Measurements from ENCODE around the gene NBEA.
"Not testable (repeated sequence)": the region's sequence is repeated elsewhere in the genome, so short reads cannot be mapped to it uniquely, and the experiment has no call there.

Gene NBEA

DNA sequence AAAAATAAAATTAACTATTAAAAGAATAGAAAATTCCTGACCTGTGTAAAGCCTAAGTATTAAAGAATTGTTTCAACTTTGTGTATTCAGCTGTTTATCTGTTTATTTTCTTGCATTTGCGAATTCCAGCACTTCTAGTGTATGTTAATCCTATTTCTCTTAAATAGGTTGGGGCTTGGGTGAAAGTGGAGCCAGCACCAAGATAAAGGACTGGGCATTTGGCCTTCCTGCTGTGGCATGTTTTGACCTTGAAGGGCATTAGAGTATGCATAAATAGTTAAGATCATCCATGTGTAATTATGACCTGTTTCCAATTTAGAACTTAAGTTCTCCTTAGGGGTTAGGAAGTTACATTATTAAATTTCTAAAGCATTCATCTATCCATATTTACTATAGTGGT lies 151.3 kb downstream of the NBEA start:
- DNase-seq, result no peak

DNA sequence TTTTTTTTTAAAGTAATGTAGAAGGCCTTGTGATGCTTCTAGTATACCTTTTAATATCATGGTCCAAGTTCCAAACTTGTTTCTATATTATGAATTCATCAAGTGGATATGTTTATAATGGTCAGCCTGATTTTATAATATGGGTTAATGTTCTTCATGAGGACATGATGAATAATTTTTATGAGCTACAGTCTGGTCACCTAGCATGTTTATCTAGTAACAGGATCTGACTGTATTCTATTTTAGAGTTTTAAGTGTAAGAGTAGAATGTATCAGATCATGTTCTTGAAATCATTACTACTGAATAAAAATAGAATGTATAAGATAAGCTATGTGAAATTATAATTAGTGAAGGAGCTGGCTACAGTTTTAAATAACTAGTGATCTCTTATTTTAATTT lies 164.7 kb downstream of the NBEA start:
- not testable (repeated sequence) for DNase-seq

DNA sequence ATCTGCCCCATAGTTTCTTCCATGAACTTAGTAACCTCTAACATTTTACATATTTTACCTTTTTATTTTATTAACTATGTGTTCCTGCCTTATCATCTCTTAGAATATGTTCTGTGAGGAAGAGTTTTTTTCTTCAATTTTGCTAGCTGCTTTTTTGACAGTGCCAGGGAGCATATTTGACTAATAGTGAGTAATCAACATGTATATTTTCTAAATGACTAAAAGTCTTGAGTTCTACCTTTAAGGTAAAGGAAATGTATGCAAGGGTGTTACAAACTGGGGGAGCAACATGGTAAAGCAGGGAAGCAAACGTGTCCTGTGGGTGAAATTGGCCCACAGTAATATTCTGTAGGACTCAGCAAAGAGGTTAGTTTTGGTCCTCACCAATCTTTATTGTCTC lies 165.5 kb downstream of the NBEA start:
- no peak for DNase-seq

DNA sequence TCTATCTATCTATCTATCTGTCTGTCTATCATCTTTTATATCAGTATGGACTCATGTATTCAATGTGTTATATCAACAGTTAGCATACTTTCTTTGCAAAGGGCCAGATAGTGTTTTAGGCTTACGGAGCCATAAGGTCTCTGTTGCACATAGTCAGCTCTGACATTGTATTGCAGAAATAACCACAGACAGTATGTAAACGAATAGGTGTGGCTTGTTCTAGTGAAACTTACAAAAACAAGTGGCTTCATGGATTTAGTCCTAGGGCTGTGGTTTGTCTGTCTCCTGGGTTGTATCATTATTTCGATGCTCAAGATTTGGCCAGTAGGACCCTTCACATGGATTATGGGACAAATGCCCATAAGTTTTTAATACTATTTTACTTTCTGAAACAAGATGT lies 171.5 kb downstream of the NBEA start:
- not testable (repeated sequence) for DNase-seq

DNA sequence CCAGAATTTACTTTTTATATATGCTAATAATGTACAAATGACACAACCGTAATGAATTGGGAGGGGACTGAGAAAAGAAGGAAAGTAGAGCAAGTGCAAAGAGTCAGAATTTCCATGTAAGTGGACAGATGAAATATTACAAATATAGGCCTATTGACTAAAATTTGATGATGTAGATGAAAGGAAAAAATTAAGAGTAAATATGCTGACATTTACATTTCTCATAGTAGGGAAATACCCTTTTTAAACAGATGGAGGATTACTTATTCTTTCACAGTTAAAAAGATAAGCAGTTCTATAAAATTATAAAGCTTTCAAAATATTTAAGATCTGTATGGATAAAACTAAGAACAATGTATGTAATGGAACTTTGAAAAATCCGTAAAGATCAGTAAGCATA lies 185.4 kb downstream of the NBEA start:
- DNase-seq, result no peak

DNA sequence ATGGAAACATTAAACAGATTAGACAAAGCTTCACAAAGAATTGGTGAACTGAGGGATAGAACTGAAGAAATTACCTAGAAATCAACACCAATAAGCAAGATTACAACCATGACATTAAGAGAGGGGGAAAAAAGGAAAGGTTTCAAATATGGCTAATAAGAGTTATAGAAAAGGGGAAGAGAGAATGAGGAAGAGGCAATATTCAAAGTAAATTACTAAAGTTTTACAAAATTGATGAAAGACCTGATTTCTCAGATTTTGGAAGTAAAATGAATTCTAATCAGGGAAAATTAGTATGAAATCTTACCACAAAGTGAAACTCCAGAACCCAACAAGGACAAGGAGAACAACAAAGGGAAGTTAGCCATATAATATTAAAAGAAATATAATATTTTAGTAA lies 187.4 kb downstream of the NBEA start:
- no peak for DNase-seq

DNA sequence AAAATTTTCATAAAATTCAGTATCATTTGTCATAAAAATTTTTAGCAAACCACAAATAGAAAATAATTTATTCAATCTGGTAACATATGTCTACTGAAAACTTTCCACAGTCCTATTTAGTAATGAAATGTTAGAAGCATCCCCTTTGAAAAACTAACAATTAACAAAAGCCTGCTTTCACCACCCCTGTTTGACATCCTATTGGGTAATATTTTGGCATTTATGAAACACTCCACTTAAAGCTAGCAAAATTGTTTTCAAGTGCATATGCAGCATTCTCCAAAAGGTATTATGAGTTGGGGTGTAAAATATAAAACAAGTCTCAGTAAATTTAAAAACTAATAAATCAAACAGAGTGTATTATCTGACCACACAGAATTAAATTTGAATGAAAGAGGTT lies 189.4 kb downstream of the NBEA start:
- DNase-seq, result no peak

DNA sequence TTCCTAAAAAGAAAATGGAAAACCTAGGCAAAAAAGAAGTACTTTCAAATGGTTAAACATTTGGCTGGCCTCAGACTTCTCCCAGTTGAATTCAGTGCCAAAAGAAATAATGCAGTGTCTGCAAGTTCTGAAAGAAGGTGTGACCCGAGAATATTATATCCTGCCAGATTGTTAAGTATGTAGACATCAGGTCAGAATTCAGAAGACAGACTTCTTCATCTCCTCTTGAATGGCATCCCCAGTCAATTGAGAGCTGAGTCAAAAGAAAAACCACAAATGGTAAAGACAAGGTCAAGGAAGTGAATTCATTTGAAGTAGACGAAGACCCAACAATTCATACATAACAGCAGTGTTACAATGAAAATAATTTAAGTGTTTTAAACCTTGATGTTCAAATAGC lies 194.5 kb downstream of the NBEA start:
- no peak for DNase-seq

DNA sequence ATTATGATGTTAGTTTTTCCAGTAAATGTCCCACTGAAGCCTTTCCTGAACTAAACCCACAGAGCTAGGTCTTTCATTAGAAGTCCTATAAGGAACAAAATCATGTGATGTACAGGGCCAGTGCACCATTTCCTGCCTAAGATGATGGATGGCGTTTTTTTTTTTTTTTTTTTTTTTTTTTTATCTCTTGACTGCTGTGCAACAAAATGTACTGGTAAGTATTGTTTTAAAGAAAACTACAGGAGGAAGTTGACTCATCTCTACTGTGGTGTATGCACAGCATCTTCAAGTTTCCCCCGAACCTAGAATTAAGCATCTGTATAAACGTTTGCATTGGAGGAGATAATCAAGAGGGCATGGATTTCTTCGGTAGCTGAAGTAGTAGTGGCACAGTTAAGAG lies 197.5 kb downstream of the NBEA start:
- DNase-seq, result no peak

DNA sequence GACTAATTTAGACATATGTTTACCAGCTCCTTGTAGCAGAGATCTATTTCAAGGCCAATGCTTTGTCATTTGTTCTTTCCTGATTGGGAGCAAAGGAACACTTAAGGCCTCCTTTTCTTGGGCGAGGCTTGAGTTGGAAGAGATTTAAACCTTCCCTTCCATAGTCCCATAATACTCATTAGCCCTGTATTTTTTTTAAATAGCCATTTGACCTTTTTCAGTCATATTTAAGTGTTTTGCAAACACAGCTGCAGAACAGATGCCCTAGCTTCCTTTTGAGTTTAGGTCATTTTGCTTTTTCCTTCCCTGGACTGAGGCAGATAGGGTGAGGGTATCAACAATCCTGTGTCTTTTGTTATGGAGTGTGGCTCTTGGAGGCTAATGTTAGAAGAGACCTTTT lies 198.3 kb downstream of the NBEA start:
- DNase-seq, result no peak

DNA sequence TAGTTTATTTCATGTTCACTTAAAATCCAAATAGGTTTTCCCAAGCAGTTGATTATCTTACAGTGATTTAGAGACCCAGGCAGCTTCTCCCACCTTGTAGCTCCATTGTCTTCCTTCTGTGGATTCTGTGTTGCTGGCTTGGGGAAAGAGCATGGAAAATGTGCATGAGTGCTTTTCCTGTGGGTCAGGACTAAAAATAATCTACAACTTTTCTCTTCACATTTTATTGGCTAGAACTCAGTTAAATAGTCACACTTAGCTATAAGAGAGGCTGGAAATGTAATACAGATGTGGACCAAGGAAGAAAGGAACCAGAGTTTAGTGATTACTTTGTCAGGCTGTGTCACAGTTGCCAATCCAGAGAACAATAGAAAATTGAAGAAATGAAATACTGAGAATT lies 198.8 kb downstream of the NBEA start:
- DNase-seq, result no peak

DNA sequence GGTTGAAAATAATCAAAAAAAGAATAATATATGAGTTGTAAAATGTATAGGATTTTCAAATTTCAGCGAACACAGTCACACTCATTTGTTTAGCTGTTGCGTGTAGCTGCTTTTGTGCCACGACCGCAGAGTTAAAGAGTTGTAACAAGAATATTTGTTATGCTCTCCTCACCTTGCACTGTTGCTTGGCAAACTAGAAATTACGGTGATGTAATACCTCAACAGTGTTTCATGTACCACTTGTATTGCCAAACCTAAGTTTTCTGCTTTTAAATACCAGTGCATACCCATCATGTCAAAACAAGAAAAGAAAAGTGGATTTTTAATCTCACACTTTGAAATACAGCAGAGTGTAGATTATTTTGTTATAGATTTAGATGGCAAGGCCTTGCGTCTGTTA lies 201.1 kb downstream of the NBEA start:
- no peak for DNase-seq

DNA sequence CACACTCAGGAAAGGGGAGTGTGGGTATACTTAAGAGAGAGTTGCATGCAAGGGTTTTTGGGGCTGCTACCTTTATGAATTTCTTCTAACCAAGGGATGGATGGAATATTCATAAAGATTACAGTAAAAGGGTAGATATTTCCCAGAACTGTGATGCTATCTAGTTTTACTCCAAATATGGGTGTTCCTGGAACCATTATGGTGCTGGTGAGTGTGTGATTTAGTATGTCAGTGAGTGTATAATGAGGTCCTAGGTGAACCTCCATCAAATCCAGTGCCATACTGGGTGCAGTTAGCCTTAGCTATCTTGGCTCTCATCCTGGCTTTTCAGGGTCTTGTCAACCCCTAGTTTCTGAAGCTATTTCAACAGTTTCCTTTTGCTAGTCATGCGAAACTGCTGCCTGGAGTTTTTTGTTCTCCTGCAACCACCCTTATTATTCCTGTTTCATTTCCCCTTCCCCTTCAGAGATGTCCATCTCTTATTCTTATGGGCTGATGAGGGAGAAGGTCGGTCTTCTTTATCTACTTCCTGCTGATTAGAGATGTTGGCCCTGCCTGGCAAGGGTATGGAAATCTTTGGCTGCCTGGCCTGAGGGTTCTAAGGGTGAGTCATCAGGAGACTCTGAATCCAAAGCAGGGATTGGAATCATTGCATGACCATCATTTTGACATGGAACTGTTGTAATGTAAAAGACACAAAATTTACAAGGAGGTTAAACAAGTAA lies 202.3 kb downstream of the NBEA start:
- DNase-seq, result no peak

DNA sequence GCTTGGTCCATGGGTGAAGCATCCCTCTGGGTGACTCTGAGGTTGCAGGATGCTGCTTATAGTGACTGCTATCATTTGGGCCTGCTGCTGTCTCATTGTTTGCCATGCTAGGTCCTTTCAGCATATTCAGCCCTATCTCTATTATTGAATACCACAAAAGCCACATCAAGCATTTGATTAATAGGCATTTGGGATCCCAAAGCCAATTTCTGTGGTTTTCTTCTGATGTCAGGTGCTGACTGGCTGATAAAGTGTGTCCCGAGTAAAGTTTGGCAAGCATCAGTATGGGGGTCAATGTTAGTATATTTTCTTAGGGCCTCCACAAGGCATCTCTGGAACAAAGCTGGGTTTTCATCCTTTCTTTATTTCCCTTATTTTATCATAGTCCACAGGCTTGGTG lies 204.6 kb downstream of the NBEA start:
- no peak for DNase-seq

DNA sequence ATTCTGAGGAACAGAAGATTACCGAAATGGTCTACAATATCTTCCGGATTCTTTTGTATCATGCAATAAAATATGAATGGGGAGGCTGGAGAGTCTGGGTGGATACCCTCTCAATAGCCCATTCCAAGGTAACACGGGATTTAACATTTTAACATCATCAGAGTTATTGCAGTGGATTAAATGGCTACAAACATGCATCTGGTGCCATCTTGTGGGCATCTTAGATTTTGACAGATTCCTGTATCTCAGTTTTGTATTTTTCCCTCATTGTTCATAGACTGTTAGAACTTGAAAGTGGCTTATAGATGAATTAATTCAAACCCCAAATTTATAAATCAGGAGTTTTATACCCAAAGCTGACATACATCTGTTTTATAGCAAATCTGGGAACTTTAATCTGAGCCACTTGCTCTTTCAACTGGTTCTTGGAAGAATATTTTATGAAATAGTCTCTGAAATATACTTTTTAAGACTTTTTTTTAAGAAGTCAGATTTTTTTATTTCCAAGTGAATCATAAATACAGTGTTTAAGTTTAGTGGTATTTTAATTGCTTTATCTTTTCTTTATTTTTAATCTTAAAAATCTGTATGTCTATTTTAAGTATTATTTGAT lies 215.2 kb downstream of the NBEA start:
- DNase-seq, result peak; percentile 57

DNA sequence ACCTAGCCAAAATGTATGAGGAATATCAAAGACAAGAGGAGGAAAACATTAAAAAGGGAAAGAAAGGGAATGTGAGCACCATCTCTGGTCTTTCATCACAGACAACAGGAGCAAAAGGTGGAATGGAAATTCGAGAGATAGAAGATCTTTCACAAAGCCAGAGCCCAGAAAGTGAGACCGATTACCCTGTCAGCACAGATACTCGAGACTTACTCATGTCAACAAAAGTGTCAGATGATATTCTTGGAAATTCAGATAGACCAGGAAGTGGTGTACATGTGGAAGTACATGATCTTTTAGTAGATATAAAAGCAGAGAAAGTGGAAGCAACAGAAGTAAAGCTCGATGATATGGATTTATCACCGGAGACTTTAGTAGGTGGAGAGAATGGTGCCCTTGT lies 217.0 kb downstream of the NBEA start:
- DNase-seq, result no peak

DNA sequence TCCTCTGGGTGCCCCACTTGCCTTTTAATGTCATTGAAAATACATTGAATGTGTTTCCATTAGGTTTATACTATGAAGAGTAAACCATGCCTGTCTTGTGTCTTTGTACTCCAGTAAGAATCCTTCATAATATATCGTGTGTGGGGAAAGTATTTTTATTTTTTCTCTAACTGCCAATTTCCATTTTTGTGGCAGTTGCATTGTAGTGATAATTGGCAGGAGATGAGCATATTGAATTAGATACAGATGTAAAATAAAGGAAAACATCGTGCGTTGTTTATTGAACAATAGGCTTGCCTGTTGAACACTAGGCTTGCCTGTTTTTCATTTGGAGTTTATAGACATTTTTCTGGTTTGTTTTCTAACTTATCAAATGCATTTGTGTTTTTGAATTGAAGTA lies 218.8 kb downstream of the NBEA start:
- DNase-seq, result no peak

DNA sequence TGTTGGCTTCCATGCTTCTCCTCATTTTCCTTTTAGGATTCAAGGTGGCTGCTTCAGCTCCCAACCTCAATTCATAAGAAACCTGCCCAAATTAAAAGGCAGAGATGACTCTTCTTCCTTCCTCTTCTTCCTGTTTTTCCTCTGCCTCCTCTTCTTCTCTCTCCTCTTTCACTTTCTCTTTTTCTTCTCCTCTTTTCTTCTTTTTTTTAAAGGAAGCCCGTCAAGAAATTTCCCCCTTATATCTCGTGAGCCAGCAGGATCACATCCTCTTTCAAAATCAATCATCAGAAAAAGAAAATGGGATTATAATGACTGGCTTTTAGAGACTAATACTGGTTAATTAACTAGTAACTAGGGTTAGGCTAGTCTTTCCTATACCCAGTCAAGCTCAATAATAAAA lies 220.3 kb downstream of the NBEA start:
- no peak for DNase-seq

DNA sequence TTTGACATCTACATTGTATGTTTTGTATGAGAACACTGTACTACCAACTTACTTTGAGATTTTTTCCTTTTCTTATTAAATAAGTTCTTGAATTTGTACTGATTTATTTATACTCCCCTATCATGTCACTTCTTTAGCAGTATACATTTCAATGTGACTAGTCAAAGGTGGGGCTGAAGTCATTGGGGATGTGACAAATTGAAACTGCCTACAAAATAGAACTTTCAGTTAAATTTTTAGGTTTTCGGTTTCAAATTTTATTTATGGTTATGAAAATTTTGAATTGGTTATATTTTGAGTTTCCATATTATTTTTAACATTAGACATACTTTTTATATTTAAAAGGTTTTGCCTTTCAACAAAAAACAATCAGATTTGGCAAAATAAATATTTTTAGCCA lies 221.6 kb downstream of the NBEA start:
- no peak for DNase-seq

DNA sequence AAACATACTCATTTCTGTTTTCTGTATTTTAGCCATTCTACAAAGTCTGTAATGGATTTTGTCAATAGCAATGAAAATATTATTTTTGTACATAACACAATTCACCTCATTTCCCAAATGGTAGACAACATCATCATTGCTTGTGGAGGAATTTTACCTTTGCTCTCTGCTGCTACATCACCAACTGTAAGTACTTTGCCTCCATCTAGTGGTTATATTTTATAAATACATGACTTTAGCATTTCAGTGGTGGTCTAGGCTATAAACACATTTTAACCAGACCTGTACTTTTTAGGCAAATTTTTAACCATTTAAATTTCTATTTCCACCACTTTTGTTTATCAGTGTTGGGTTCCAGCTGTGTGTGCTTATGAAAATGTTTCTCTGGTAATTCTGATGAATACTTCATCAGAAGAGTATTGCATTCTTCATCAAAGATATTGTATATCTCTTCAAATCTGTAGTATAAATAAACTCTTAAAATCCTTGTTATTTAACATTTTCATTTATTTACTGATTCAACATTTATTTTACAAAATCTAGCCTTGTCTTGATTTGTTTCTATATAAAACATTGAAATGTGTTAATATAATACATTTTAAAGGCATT lies 222.4 kb downstream of the NBEA start:
- peak; percentile 31 for DNase-seq

DNA sequence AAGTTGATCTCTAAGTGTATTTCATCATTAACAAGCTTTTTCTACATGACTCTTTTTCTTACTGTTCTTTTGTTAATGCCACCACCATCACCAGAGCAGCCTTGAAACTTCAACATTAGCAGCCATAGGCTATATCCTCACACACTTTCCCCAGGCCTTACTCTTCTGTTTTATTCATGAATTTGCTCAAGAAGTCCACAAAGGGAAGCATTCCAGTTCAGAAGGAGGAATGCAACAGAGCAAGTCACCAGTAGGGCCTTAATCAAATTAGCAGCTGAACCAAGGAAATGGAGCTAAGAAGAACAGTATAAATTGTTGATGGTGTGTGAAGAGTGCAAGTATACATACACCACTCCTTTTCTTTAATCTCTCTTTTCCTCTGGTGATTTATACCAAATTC lies 223.1 kb downstream of the NBEA start:
- DNase-seq, result no peak

DNA sequence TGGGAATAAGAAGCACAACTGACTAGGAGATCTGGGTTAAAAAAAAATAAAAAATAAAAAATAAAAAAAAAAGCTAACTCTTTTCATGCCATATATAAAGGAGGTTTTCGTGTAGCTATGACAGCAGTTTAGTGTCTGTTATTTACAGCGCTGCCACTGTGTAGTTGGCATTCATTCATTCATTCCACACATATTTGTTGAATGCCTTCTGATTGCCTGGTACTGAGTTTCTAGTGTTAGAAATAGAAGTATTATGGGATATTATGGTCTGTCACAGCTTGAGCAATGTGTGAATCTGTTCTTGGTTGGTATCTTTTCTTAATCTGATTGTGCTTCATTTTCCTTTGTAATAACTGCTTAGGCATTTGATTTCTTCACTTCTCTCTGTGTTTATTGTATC lies 237.4 kb downstream of the NBEA start:
- no peak for DNase-seq

DNA sequence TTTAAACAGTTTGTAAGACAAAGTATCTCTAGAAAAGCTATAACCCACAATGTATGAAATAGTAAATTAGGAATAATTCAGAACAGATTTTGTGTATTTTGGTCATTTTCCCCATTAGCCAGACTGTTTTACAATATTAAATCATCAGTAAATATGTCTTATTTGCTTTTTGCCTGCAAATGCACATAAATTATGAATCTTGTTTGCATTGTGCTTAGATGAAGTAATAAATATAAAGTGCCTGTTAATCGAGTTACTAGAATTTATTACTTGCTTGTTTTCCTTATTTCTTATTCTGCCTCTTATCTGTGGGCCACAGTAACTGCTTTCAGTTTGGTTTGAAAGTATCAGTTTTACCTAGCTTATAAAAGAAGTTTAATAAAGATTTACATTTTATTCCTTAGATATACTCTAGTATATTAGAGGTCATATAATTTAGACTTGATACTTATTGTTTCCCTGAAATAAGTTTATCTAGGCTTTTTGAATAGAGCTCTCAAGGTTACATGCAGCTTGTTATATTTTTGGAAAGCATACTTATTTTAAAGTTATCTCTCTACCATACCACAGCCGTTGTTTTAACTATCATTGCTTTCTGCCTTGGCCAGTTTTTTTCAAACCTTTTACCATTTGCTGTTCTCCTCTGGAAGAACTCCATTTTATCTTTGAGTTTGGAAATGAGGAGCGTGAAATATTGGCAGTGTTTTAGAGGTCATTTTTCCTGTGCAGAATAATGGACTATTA lies 238.0 kb downstream of the NBEA start:
- no peak for DNase-seq

DNA sequence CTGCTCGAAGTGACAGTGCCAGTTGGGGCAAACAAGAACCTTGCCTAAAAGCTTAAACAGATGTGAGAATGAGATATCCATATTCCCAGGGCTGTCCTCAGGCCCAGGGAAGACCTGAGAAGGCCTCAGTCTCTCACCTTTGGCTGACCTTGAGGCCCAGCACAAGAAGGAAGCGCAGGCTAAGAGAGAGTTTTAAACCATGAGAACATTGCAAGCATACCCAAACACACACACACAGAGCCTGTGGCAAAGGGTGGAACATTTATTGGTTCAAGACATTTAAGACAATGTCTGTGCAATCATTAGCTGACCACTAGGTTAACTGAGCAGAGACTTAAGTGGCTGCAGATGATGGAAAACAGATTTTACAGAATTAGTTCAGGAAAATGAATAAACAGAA lies 248.2 kb downstream of the NBEA start:
- no peak for DNase-seq
